IgD-negative memory B cell (primary cell): ENCODE data around the gene HK2. TPM values are rescaled to one million over a fixed set of nuclear protein-coding genes. Genes with fewer than 3 reads are reported as not detected.
A peak's percentile ranks its signal among the peaks of the same experiment; 100 is the strongest.

Experiments
- H3K27ac Mint-ChIP-seq, 3 donors: one replicate each; pipeline ENCODE4 v1.8.0; 2020 to 2022; ENCODE audit warnings: mild to moderate bottlenecking in 3 of 3, mixed read lengths in 3 of 3, moderate library complexity in 1 of 3
- H3K27me3 Mint-ChIP-seq: one replicate; pipeline ENCODE4 v1.8.0; 2021; ENCODE audit warnings: mixed read lengths
- H3K36me3 Mint-ChIP-seq: one replicate; pipeline ENCODE4 v1.8.0; 2020; ENCODE audit warnings: mild to moderate bottlenecking, mixed read lengths
- H3K4me1 Mint-ChIP-seq, 3 donors: one replicate each; pipeline ENCODE4 v1.8.0; 2020 to 2022; ENCODE audit warnings: mixed read lengths in 3 of 3, mild to moderate bottlenecking in 1 of 3
- H3K4me3 Mint-ChIP-seq, 4 donors: one replicate each; pipeline ENCODE4 v1.8.0; 2020 to 2022; ENCODE audit warnings: mild to moderate bottlenecking in 4 of 4, mixed read lengths in 4 of 4, moderate library complexity in 3 of 4
- H3K9me3 Mint-ChIP-seq, 3 donors: one replicate each; pipeline ENCODE4 v1.8.0; 2020 to 2021; ENCODE audit warnings: mixed read lengths in 3 of 3, mild to moderate bottlenecking in 1 of 3
- polyA plus RNA-seq: library from polyadenylated mRNA; unstranded; fragments of 300-500 nt; fragmentation: Illumina TruSeq; gene quantifications from one replicate; pipeline ENCODE4 v1.2.3, GENCODE V29; 2021

Gene HK2
- polyA plus RNA-seq, 1 donor from 2014 or later = 4.3 TPM

- Mint-ChIP-seq H3K9me3 (no peaks in the 10 kb centered on the region), H3K4me1 (no peaks in the 10 kb centered on the region)
Observed at GRCh38 chr2:74930811-74931486, 97.0 kb downstream of the HK2 start.

DNA sequence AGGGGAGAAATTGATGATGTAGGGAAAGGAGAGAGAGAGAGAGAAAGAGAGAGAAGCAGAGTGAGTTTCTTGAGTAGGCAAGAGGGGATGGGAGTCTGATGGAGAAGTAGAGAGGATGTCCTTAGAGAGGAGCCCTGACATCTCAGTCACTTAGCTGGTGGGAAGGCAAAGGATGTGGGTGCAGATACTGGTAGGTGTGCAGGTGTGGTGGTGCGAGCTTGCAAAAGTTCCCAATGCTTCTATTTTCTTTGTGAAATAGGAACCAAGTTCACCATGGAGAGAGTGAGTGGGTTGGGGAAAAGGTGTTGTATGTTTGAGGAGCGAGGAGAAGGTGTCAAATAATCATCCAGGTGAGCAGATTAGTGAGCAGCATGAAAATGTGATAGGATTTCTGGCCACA lies 98.0 kb downstream of the HK2 start:
- H3K4me1 Mint-ChIP-seq = no peaks in the 10 kb centered on the region
- no peak overlapping the region for H3K4me3 Mint-ChIP-seq
- H3K27ac Mint-ChIP-seq = peak overlapping the region in 1 of 3 donors; percentile 55
- no peaks in the 10 kb centered on the region for H3K9me3 Mint-ChIP-seq
- H3K36me3 Mint-ChIP-seq = no peaks in the 10 kb centered on the region
- H3K27me3 Mint-ChIP-seq = peaks cover 16% of the 10 kb centered on the region

More at GRCh38 chr2:74930811-74931486, 97.0 kb downstream of the HK2 start:
- peak overlapping the region in 1 of 3 donors; percentile 17 for H3K27ac Mint-ChIP-seq
- H3K27me3 Mint-ChIP-seq = peaks cover 16% of the 10 kb centered on the region
- H3K36me3 Mint-ChIP-seq = no peaks in the 10 kb centered on the region
- no peak overlapping the region for H3K4me3 Mint-ChIP-seq

DNA sequence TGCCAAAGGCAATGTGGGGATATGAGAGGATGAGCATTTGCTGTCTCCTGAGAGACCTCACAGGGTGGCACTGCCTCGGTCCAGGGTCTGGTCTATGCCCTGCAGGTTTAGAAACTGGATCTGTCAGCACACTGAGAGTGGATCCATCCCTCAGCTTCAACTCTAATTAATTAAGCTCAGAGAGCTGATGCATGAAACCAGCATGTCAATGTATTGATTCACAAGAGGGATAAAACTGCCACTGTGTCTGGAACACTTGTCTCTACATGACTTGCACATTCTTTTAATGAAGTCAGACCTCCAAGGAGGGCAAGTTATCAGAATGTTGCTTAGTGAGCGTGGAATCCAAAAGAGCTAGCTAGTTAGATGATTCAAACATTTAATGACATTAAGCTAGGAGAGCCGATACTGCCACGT lies 102.1 kb downstream of the HK2 start:
- Mint-ChIP-seq H3K36me3 (no peaks in the 10 kb centered on the region), H3K4me1 (no peaks in the 10 kb centered on the region), H3K27ac (no peak overlapping the region), H3K9me3 (no peaks in the 10 kb centered on the region), H3K27me3 (peaks cover 13% of the 10 kb centered on the region), H3K4me3 (no peak overlapping the region)

DNA sequence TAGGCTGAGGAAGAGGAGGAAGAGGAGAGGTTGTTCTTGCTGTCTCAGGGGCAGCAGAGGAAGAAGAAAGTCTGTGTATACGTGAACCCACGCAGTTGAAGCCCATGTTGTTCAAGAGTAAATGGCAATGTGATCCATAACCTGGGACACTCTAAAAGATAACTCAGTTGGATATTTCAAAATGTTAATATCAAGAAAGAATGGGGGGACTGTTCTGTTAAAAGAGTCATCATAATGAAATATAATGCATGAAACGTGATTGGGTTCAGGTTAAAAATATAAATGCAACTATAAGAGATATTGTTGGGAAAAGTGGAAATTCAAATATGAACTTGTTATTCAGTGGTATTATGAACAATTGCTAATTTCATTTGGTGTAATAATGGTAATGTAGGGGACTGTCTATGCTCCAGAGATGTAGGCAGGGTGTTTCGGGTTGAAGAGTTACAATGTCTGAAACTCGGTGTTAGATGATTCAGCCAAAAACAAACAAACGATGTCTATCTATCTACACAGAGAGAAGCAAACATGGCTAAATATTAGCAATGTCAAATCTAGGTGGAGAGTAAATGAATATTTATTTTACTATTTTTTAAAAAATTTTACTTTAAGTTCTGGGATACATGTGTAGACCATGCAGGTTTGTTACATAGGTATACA lies 103.4 kb downstream of the HK2 start:
- Mint-ChIP-seq H3K36me3 (no peaks in the 10 kb centered on the region), H3K4me3 (no peak overlapping the region), H3K9me3 (no peaks in the 10 kb centered on the region), H3K27me3 (peaks cover 13% of the 10 kb centered on the region), H3K27ac (no peak overlapping the region), H3K4me1 (no peaks in the 10 kb centered on the region)

DNA sequence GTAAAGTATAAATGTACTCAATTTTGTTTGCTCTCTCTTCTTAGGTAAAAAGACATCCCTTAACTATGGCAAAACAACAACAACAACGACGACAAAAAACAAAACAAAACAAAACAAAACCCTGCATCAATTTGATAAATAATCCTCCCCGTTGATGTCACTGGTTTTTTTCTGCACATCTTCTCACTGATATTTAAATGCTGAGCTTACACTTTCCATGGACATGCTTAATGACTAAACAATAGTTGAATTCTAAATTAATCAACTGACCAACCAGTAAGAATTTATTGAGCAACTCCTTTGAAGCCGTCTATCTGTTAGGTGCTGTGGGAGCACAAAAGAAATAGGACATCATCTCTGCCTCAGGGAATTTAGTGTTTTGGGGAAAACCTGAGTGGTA lies 104.3 kb downstream of the HK2 start:
- H3K27me3 Mint-ChIP-seq = peaks cover 13% of the 10 kb centered on the region
- no peaks in the 10 kb centered on the region for H3K9me3 Mint-ChIP-seq
- no peak overlapping the region for H3K4me3 Mint-ChIP-seq
- H3K4me1 Mint-ChIP-seq = no peaks in the 10 kb centered on the region
- H3K27ac Mint-ChIP-seq = no peak overlapping the region
- H3K36me3 Mint-ChIP-seq = no peaks in the 10 kb centered on the region

DNA sequence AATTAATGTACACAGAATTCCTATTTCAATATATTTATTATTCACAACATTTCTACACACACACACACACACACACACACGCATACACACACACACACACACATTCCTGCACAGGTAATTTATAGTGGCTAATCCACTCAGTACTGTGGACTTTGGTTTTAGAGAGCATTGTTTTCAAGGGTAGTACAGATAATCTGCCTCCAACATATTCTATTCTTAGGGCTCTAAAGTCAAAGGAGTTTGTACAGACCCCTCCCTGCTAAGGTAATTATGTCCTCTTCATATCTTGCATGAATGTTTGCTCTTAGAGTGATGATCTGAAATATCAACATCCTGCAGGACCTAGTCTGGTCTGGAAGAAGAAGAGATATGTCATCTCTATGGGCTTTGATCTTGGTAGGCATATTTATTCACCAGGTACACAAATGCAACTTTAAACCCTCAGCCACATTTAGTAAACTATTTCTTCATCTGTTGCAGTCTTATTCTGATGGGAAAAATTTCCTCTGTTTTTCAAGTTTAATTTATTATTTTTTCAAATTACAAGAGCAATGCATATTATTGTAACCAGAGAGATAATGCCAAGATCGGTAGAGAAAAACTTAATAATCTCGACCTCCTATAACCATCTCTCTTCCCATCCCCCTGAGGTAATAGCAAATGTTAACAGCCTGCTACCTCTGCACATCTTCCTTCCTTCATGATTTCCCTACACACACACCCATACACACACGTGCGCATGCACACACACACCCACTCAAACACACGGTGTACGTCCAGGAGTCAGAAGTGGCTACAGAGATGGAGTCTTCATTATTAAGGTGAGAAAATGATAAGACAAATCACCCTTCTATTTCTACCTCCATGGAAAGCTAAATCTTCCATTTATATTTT lies 106.2 kb downstream of the HK2 start:
- Mint-ChIP-seq H3K4me3 (no peak overlapping the region), H3K27ac (no peak overlapping the region), H3K9me3 (no peaks in the 10 kb centered on the region), H3K4me1 (peaks cover 0 to 3% (median 3%) of the 10 kb centered on the region in 3 donors), H3K36me3 (no peaks in the 10 kb centered on the region), H3K27me3 (peaks cover 4% of the 10 kb centered on the region)

GRCh38 chr2:74941284-74941683 lies 107.4 kb downstream of the HK2 start:
- H3K4me1 Mint-ChIP-seq = peaks cover 0 to 8% (median 5%) of the 10 kb centered on the region in 3 donors
- H3K4me3 Mint-ChIP-seq = no peak overlapping the region
- H3K27ac Mint-ChIP-seq = no peak overlapping the region
- peaks cover 5% of the 10 kb centered on the region for H3K27me3 Mint-ChIP-seq
- H3K9me3 Mint-ChIP-seq = no peaks in the 10 kb centered on the region
- H3K36me3 Mint-ChIP-seq = no peaks in the 10 kb centered on the region

- no peak overlapping the region for H3K27ac Mint-ChIP-seq
- no peaks in the 10 kb centered on the region for H3K36me3 Mint-ChIP-seq
- peaks cover 7% of the 10 kb centered on the region for H3K27me3 Mint-ChIP-seq
- H3K4me3 Mint-ChIP-seq = no peak overlapping the region
- H3K4me1 Mint-ChIP-seq = peaks cover 0 to 8% (median 5%) of the 10 kb centered on the region in 3 donors
- H3K9me3 Mint-ChIP-seq = no peaks in the 10 kb centered on the region
Observed at GRCh38 chr2:74942263-74942662, 108.3 kb downstream of the HK2 start.

Other genes with a start within 250 kb of the HK2 start
- not detected for gene M1AP, start 185.8 kb upstream of the HK2 start, polyA plus RNA-seq
- gene SEMA4F, start 179.9 kb upstream of the HK2 start, polyA plus RNA-seq = 6.4 TPM
- 181 TPM for gene POLE4, start 124.5 kb downstream of the HK2 start, polyA plus RNA-seq